ENCODE results near the gene PCBP2.

DNA sequence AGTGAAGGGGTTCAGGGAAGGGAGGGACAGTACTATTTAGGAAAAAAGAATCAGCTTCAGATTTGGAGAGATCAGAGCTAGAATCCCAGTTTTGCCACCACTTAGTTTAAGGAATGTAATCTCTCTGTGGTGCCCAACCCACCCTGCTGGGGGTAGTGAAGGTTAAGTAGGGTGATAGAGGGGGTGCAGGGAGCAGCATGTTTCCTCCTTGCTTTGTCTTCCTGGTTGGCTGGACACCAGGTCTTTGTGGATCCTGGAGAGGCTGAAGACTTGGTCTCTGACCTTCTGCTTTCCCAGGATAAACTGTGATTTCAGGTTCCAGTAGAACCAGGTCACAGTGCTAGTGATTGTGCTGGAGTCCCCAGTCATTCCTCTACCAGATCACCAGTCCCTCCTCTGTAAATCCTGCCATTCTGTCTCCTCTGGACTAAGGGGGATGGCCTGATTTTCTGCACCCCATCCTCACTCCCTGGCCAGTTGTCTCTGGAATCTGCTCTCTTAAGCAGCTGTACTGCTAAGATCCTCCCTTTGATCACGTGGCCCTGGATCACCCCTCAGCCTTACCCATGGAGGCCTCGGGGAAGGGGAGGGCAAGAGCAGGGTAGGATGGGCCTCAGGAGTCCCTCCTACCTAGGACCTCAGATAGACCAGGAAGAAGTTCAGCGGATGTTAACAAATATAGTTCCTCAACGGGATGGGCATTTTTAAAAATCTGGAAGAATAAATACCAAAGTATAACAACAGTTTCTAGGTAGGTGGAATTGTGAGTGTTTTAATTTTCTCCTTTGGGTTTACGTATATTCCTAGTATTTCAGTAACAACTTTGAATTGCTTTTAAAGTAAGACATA, 44.2 kb downstream of the PCBP2 start:
- TF ChIP-seq ZFP30 (CRISPR knock-in tag; IDR thresholded peaks at IDR 0.05): no peak
- TF ChIP-seq, protein P1, sequence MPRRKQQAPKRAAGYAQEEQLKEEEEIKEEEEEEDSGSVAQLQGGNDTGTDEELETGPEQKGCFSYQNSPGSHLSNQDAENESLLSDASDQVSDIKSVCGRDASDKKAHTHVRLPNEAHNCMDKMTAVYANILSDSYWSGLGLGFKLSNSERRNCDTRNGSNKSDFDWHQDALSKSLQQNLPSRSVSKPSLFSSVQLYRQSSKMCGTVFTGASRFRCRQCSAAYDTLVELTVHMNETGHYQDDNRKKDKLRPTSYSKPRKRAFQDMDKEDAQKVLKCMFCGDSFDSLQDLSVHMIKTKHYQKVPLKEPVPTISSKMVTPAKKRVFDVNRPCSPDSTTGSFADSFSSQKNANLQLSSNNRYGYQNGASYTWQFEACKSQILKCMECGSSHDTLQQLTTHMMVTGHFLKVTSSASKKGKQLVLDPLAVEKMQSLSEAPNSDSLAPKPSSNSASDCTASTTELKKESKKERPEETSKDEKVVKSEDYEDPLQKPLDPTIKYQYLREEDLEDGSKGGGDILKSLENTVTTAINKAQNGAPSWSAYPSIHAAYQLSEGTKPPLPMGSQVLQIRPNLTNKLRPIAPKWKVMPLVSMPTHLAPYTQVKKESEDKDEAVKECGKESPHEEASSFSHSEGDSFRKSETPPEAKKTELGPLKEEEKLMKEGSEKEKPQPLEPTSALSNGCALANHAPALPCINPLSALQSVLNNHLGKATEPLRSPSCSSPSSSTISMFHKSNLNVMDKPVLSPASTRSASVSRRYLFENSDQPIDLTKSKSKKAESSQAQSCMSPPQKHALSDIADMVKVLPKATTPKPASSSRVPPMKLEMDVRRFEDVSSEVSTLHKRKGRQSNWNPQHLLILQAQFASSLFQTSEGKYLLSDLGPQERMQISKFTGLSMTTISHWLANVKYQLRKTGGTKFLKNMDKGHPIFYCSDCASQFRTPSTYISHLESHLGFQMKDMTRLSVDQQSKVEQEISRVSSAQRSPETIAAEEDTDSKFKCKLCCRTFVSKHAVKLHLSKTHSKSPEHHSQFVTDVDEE (CRISPR knock-in tag; IDR thresholded peaks at IDR 0.05): no peak
